ENCODE data around the gene RBM42.

RBM42 gene

GRCh38 chr19:35673121-35673804, 44.4 kb downstream of the RBM42 start:
- Histone ChIP-seq H3K4ac (ENCODE audit: low read depth in 1 of 2, low read length in 2 of 2) (no peak overlapping the region), H3K27ac (ENCODE audit: low read length, poor library complexity, severe bottlenecking) (no peak overlapping the region), H3K18ac (ENCODE audit: low read depth in 1 of 2, low read length in 2 of 2) (no peak overlapping the region), H3K9ac (ENCODE audit: low read length) (peak overlapping the region; percentile 67), H3K23ac (ENCODE audit: low read length in 2 of 2) (peak overlapping the region in 1 of 2 experiments; percentile 89), H2BK5ac (ENCODE audit: low read depth, low read length, poor library complexity, severe bottlenecking) (no peak overlapping the region), H2BK120ac (ENCODE audit: low read depth, low read length) (no peak overlapping the region), H2BK12ac (ENCODE audit: low read length in 2 of 2) (no peak overlapping the region), H3K4me3 (ENCODE audit: insufficient read depth in 1 of 2, low read depth in 1 of 2, low read length in 2 of 2) (peak overlapping the region; percentile 49 to 65), H3K4me1 (ENCODE audit: control insufficient read depth, insufficient read depth, low read depth, low read length) (peaks cover 7% of the 10 kb centered on the region), H3K79me1 (replicated peaks; ENCODE audit: low read length, poor library complexity, severe bottlenecking) (no peaks in the 10 kb centered on the region), H2BK15ac (ENCODE audit: low read depth, poor library complexity, severe bottlenecking) (no peak overlapping the region), H3K27me3 (ENCODE audit: control insufficient read depth in 1 of 2, insufficient read depth in 1 of 2, low read length in 2 of 2) (peaks cover 11 to 33% of the 10 kb centered on the region in 2 experiments), H2AFZ (ENCODE audit: low read depth, low read length) (peak overlapping the region; percentile 97), H4K8ac (ENCODE audit: low read length) (peak overlapping the region; percentile 59), H3K14ac (ENCODE audit: low read length in 2 of 2) (peak overlapping the region in 1 of 2 experiments; percentile 93), H4K91ac (ENCODE audit: low read length) (peak overlapping the region; percentile 4), H2AK5ac (ENCODE audit: low read length, severe bottlenecking) (no peak overlapping the region), H3K9me3 (ENCODE audit: control insufficient read depth, low read length) (no peaks in the 10 kb centered on the region), H3K4me2 (ENCODE audit: low read length, poor library complexity, severe bottlenecking) (peak overlapping the region; percentile 85), H3K36me3 (ENCODE audit: control insufficient read depth in 1 of 2, insufficient read depth in 2 of 2, low read depth in 1 of 2, low read length in 2 of 2) (no peaks in the 10 kb centered on the region)
- 4% methylated on average over 29 of the region's 39 CpGs for WGBS
- peak; percentile 75 for DNase-seq

GRCh38 chr19:35675589-35676140, 46.8 kb downstream of the RBM42 start:
- Histone ChIP-seq H3K14ac (ENCODE audit: low read length in 2 of 2) (no peak overlapping the region), H4K91ac (ENCODE audit: low read length) (no peak overlapping the region), H3K23ac (ENCODE audit: low read length in 2 of 2) (no peak overlapping the region), H3K18ac (ENCODE audit: low read depth in 1 of 2, low read length in 2 of 2) (no peak overlapping the region), H3K27ac (ENCODE audit: low read length, poor library complexity, severe bottlenecking) (no peak overlapping the region), H3K79me1 (replicated peaks; ENCODE audit: low read length, poor library complexity, severe bottlenecking) (no peaks in the 10 kb centered on the region), H4K8ac (ENCODE audit: low read length) (no peak overlapping the region), H3K36me3 (ENCODE audit: control insufficient read depth in 1 of 2, insufficient read depth in 2 of 2, low read depth in 1 of 2, low read length in 2 of 2) (no peaks in the 10 kb centered on the region), H2BK120ac (ENCODE audit: low read depth, low read length) (no peak overlapping the region), H3K4me1 (ENCODE audit: control insufficient read depth, insufficient read depth, low read depth, low read length) (peaks cover 7% of the 10 kb centered on the region), H2BK15ac (ENCODE audit: low read depth, poor library complexity, severe bottlenecking) (no peak overlapping the region), H2AK5ac (ENCODE audit: low read length, severe bottlenecking) (no peak overlapping the region), H3K4me3 (ENCODE audit: insufficient read depth in 1 of 2, low read depth in 1 of 2, low read length in 2 of 2) (no peak overlapping the region), H3K4ac (ENCODE audit: low read depth in 1 of 2, low read length in 2 of 2) (no peak overlapping the region), H2BK5ac (ENCODE audit: low read depth, low read length, poor library complexity, severe bottlenecking) (no peak overlapping the region), H3K9ac (ENCODE audit: low read length) (no peak overlapping the region), H2AFZ (ENCODE audit: low read depth, low read length) (no peak overlapping the region), H3K9me3 (ENCODE audit: control insufficient read depth, low read length) (no peaks in the 10 kb centered on the region), H2BK12ac (ENCODE audit: low read length in 2 of 2) (no peak overlapping the region), H3K4me2 (ENCODE audit: low read length, poor library complexity, severe bottlenecking) (no peak overlapping the region), H3K27me3 (ENCODE audit: control insufficient read depth in 1 of 2, insufficient read depth in 1 of 2, low read length in 2 of 2) (peaks cover 8 to 28% of the 10 kb centered on the region in 2 experiments)
- DNase-seq = no peak
- 83% methylated on average over 15 of the region's 15 CpGs for WGBS
